ENCODE results near the gene CFAP46.

The CFAP46 gene

GRCh38 chr10:132912713-132913558 lies 29.4 kb downstream of the CFAP46 start:
- peak; percentile 17 for DNase-seq (ENCODE audit: low spot score)

- no peak for DNase-seq (ENCODE audit: low spot score)
Observed at GRCh38 chr10:132912225-132912712, 30.1 kb downstream of the CFAP46 start.

GRCh38 chr10:132911786-132912097 lies 30.6 kb downstream of the CFAP46 start:
- no peak for DNase-seq (ENCODE audit: low spot score)

- DNase-seq (ENCODE audit: low spot score), result no peak
Observed at GRCh38 chr10:132910901-132911785, 31.2 kb downstream of the CFAP46 start.

- no peak for DNase-seq (ENCODE audit: low spot score)
Observed at GRCh38 chr10:132910186-132910880, 32.0 kb downstream of the CFAP46 start.

GRCh38 chr10:132909491-132910071 lies 32.8 kb downstream of the CFAP46 start:
- DNase-seq (ENCODE audit: low spot score), result no peak

GRCh38 chr10:132908621-132909295 lies 33.6 kb downstream of the CFAP46 start:
- no peak for DNase-seq (ENCODE audit: low spot score)

- no peak for DNase-seq (ENCODE audit: low spot score)
Observed at GRCh38 chr10:132907821-132908620, 34.3 kb downstream of the CFAP46 start.

GRCh38 chr10:132906836-132907235 lies 35.5 kb downstream of the CFAP46 start:
- DNase-seq (ENCODE audit: low spot score), result no peak

GRCh38 chr10:132906106-132906505 lies 36.3 kb downstream of the CFAP46 start:
- no peak for DNase-seq (ENCODE audit: low spot score)

- no peak for DNase-seq (ENCODE audit: low spot score)
Observed at GRCh38 chr10:132905661-132906060, 36.7 kb downstream of the CFAP46 start.

- DNase-seq (ENCODE audit: low spot score), result peak; percentile 47
Observed at GRCh38 chr10:132904814-132905649, 37.3 kb downstream of the CFAP46 start.

- DNase-seq (ENCODE audit: low spot score), result peak; percentile 26
Observed at GRCh38 chr10:132904181-132904813, 38.1 kb downstream of the CFAP46 start.

GRCh38 chr10:132902656-132903575 lies 39.5 kb downstream of the CFAP46 start:
- DNase-seq (ENCODE audit: low spot score), result peak; percentile 55

- no peak for DNase-seq (ENCODE audit: low spot score)
Observed at GRCh38 chr10:132901351-132901750, 41.0 kb downstream of the CFAP46 start.

GRCh38 chr10:132900211-132900756 lies 42.1 kb downstream of the CFAP46 start:
- DNase-seq (ENCODE audit: low spot score), result no peak

GRCh38 chr10:132899751-132900065 lies 42.7 kb downstream of the CFAP46 start:
- DNase-seq (ENCODE audit: low spot score), result no peak

Measured in SW480 (cell line).